Activated T-cell treated with anti-CD3 and anti-CD28 coated beads, Interleukin-2, amount 50 U/mL, for 72 hours (primary cell): Measurements from ENCODE around the gene RBP3. TPM values are rescaled to one million over a fixed set of nuclear protein-coding genes. Genes with fewer than 3 reads are reported as not detected.

Experiments used
- ATAC-seq, 2 donors: fragments of 150-1000 bp; cut with Tn5 transposase; replicated peaks in 1 of 2; 2 replicates each; pipeline ENCODE4 v1.10.0; 2021; ENCODE audit warnings: moderate library complexity in 2 of 2, mild to moderate bottlenecking in 1 of 2
- DNase-seq, 2 donors: peaks; one replicate each; pipeline ENCODE4 v3.0.0; 2021 to 2022; ENCODE audit warnings: mixed read lengths in 1 of 2
- H3K27ac Mint-ChIP-seq: one replicate; pipeline ENCODE4 v1.8.0; 2022; ENCODE audit warnings: mild to moderate bottlenecking, moderate library complexity, mixed read lengths
- H3K27me3 Mint-ChIP-seq: one replicate; pipeline ENCODE4 v1.8.0; 2022; ENCODE audit warnings: low read depth, mixed read lengths
- H3K36me3 Mint-ChIP-seq, 2 donors: one replicate each; pipeline ENCODE4 v1.8.0; 2022; ENCODE audit warnings: mixed read lengths in 2 of 2, mild to moderate bottlenecking in 1 of 2; ENCODE audit not compliant: insufficient read depth in 2 of 2
- H3K4me1 Mint-ChIP-seq: one replicate; pipeline ENCODE4 v1.8.0; 2022; ENCODE audit warnings: low read depth, mixed read lengths
- H3K4me3 Mint-ChIP-seq, 2 donors: one replicate each; pipeline ENCODE4 v1.8.0; 2022; ENCODE audit warnings: mild to moderate bottlenecking in 2 of 2, mixed read lengths in 2 of 2, moderate library complexity in 2 of 2
- H3K9me3 Mint-ChIP-seq, 2 donors: one replicate each; pipeline ENCODE4 v1.8.0; 2022; ENCODE audit warnings: mixed read lengths in 2 of 2
- total RNA-seq, 2 donors: library from RNA; stranded (reverse); gene quantifications; one replicate each; pipeline ENCODE4 v1.2.3, GENCODE V29; 2022

RBP3 gene
- not detected for total RNA-seq

DNA sequence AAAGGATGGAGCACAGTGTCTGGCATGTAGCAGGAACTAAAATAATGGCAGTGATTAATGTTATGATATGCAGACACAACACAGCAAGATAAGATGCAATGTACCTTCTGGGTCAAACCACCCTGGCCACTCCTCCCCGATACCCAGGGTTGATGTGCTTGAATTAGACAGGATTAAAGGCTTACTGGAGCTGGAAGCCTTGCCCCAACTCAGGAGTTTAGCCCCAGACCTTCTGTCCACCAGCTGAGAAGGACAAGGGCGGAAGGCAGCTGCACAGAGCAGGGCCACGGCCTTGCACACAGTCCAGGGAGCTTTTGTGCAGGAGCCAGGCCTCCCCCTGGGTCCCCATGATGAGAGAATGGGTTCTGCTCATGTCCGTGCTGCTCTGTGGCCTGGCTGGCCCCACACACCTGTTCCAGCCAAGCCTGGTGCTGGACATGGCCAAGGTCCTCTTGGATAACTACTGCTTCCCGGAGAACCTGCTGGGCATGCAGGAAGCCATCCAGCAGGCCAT, at the start of gene RBP3:
RBP3 (plus strand) TSS at position 226 of the 514 bp plus-strand sequence; CDS start at position 348, 122 bp downstream.
- DNase-seq (no peak), ATAC-seq (no peak)
- Mint-ChIP-seq H3K4me1 (no peaks in the 10 kb centered on the region), H3K36me3 (no peaks in the 10 kb centered on the region), H3K4me3 (no peak within 1 kb of the TSS), H3K27ac (no peak within 1 kb of the TSS), H3K27me3 (no peaks in the 10 kb centered on the region), H3K9me3 (no peaks in the 10 kb centered on the region)

DNA sequence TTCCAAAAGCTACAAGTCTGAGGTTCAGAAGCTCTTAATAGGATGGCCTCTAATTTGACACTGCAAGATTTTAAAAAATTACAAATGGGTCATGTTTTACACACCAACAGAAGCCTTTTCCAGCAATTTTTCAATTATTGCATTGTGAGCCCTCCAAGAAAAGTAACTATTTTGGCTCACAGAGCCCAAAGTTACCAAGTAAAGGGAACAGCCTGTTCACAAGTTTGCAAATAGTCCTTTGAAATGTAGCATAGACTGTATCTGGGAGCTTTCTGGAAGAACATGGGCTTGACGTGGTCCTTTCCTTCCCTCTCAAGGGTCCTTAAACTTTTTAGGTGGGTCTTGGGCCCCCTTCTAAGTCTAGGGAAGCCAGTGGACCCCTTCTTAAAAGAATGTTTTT, 49.4 kb upstream of the RBP3 start:
- Mint-ChIP-seq H3K27me3 (peaks cover 23% of the 10 kb centered on the region), H3K4me3 (no peak overlapping the region), H3K27ac (no peak overlapping the region), H3K9me3 (no peaks in the 10 kb centered on the region), H3K4me1 (peaks cover 6% of the 10 kb centered on the region), H3K36me3 (no peaks in the 10 kb centered on the region)
- no peak for ATAC-seq
- no peak for DNase-seq

DNA sequence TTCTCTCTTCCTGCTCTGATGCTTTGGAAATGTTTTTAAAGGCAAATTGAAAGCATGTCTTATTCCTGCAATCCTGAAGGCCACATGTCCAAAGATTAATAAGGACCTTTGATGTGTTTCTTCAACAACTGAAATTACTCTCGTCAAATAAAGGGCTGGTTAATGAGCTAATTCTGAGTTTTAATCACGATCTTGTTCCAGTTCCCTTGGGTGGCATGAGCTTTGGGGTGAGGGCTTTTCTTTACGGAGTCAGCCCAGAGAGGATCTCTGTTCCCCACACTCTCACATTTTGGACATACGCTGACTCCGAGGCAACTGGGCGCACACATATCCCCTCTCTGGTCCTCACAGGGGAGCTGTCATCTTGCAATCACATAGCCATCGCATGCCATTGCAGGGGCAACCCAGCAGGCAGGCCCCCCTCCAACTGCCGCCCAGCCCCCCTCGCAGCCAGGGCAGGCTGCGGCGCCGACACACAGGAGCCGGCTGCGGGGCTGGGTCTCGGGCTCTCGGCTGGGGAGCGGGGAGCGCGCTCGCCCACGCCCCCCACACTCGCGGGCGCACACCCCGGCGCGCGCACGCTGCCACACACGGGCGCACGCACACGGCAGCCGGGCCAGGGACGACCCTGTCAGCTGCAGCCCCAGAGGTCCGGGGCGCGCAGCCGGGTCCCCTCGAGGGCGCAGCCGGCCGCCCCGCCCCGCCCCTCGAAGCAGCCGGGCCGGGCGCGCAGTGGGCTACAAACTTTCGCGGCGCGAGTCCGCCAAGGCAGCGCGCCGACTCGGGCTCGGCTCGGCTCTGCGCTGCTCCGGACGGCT, 48.3 kb upstream of the RBP3 start, which contains the start of gene GDF10:
GDF10 (plus strand) TSS at position 587 of the 818 bp plus-strand sequence. CDS start 455 bp downstream, outside the sequence.
- Mint-ChIP-seq H3K4me1 (peaks cover 6% of the 10 kb centered on the region), H3K36me3 (no peaks in the 10 kb centered on the region), H3K27ac (no peak within 1 kb of the TSS), H3K4me3 (peak within 1 kb of the TSS; percentile 79 to 81), H3K9me3 (no peaks in the 10 kb centered on the region), H3K27me3 (peaks cover 23% of the 10 kb centered on the region)
- ATAC-seq (peak; percentile 41 to 58), DNase-seq (peak; percentile 11 to 14)

DNA sequence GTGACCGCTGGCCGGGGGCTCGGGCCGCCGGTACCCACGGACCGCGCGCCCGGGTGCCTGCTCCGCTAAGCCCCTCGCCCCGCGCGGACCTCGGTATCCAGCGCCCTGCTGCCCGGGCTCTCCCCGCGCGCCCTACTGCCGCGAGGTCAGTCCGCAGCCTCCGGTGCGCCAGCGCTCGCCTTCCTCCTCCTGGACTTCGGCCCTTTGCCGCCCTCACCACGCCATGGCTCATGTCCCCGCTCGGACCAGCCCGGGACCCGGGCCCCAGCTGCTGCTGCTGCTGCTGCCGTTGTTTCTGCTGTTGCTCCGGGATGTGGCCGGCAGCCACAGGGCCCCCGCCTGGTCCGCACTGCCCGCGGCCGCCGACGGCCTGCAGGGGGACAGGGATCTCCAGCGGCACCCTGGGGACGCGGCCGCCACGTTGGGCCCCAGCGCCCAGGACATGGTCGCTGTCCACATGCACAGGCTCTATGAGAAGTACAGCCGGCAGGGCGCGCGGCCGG, 47.7 kb upstream of the RBP3 start:
- peak in 1 of 2 donors; percentile 8 for DNase-seq
- Mint-ChIP-seq H3K9me3 (no peaks in the 10 kb centered on the region), H3K36me3 (no peaks in the 10 kb centered on the region), H3K4me3 (peak overlapping the region; percentile 79 to 81), H3K4me1 (peaks cover 6% of the 10 kb centered on the region), H3K27ac (no peak overlapping the region), H3K27me3 (peaks cover 23% of the 10 kb centered on the region)
- ATAC-seq, result peak; percentile 29 to 42

DNA sequence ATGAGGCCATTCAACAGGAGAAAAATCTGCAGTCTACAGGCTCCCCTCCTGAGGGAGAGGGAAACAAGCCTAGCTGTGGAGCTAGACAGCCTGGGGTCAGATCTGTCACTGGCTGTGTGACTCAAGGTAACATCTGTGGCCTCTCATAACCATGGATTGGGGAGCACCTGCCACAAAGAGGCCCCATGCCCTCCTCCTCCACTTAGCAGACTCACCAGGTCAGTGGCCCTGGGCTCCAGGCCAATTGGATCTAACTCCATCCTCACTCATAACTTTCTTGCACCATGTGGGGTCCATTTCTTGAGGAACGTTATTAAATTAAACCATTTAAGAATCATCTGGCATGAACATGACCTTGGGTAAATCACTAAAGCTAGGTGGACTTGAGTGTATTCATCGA, 46.3 kb upstream of the RBP3 start:
- no peaks in the 10 kb centered on the region for H3K9me3 Mint-ChIP-seq
- DNase-seq, result no peak
- H3K4me1 Mint-ChIP-seq, result peaks cover 6% of the 10 kb centered on the region
- H3K36me3 Mint-ChIP-seq, result no peaks in the 10 kb centered on the region
- ATAC-seq, result no peak
- no peak overlapping the region for H3K27ac Mint-ChIP-seq
- H3K27me3 Mint-ChIP-seq, result peaks cover 22% of the 10 kb centered on the region
- H3K4me3 Mint-ChIP-seq, result no peak overlapping the region

DNA sequence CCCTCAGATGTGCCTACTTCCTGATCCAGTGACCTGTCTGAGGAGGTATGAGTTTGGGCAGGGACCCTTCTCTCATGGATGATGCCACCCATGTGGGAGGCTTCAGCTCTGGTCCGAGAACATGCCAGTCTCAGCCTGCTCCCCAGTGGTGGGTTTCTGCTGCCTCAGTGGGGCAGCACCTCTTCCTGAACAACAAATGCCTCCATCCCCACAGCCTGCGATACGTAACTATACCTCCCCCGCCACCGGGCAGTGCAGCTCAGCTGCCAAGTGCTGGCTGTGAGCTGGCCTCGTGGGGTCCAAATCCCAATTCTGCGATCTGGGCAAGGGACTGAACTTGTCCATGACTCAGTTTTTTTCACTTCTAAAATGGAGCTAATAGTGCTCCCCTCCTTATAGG, 45.1 kb upstream of the RBP3 start:
- H3K27ac Mint-ChIP-seq, result no peak overlapping the region
- no peak overlapping the region for H3K4me3 Mint-ChIP-seq
- no peak for ATAC-seq
- no peaks in the 10 kb centered on the region for H3K36me3 Mint-ChIP-seq
- no peaks in the 10 kb centered on the region for H3K9me3 Mint-ChIP-seq
- H3K27me3 Mint-ChIP-seq, result peaks cover 14% of the 10 kb centered on the region
- no peak for DNase-seq
- peaks cover 6% of the 10 kb centered on the region for H3K4me1 Mint-ChIP-seq

DNA sequence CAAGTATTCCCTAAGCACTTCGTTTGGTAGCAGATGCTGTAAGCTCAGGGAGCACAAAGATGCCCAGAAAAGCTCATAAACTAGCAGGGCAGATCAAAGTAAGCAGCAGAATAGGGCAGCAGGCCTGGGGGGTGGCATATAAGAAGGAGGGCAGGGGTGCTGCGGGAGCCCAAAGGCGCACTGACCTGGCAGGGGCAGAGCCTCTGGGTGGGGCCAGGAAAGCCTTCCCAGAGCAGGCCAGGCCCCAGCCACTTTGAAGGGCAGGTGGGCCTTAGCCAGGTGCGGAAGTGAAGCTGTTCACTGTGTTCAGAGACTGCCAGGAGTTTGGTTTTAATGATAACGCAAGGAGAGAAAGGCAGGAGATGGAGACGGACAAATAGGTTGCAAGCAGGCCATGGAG, 44.3 kb upstream of the RBP3 start:
- Mint-ChIP-seq H3K27ac (no peak overlapping the region), H3K4me3 (no peak overlapping the region), H3K27me3 (peaks cover 14% of the 10 kb centered on the region), H3K36me3 (no peaks in the 10 kb centered on the region), H3K9me3 (no peaks in the 10 kb centered on the region), H3K4me1 (peaks cover 6% of the 10 kb centered on the region)
- no peak for ATAC-seq
- DNase-seq, result no peak

DNA sequence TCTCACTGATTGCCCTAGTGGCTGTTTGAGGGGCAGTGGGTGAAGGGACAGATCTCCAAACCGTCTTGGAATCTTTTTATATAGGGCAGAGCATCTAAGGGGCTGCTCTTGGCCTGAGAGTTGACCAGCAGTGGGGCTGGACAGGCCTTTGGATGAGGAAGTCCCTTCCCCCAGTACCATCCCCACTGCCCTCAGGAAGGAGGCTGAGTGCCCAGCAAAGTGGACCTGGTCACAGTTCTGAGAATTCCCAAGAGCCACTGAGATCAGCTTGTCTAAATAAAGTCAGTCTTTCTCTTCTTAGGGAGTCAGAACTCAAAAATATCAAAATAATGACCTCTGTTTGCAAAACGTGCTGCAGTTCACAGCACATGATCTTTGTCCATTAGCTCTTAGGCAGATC, 42.6 kb upstream of the RBP3 start:
- no peaks in the 10 kb centered on the region for H3K36me3 Mint-ChIP-seq
- ATAC-seq (no peak), DNase-seq (no peak)
- no peaks in the 10 kb centered on the region for H3K9me3 Mint-ChIP-seq
- H3K4me1 Mint-ChIP-seq, result peaks cover 6% of the 10 kb centered on the region
- no peak overlapping the region for H3K4me3 Mint-ChIP-seq
- H3K27ac Mint-ChIP-seq, result no peak overlapping the region
- peaks cover 6% of the 10 kb centered on the region for H3K27me3 Mint-ChIP-seq

DNA sequence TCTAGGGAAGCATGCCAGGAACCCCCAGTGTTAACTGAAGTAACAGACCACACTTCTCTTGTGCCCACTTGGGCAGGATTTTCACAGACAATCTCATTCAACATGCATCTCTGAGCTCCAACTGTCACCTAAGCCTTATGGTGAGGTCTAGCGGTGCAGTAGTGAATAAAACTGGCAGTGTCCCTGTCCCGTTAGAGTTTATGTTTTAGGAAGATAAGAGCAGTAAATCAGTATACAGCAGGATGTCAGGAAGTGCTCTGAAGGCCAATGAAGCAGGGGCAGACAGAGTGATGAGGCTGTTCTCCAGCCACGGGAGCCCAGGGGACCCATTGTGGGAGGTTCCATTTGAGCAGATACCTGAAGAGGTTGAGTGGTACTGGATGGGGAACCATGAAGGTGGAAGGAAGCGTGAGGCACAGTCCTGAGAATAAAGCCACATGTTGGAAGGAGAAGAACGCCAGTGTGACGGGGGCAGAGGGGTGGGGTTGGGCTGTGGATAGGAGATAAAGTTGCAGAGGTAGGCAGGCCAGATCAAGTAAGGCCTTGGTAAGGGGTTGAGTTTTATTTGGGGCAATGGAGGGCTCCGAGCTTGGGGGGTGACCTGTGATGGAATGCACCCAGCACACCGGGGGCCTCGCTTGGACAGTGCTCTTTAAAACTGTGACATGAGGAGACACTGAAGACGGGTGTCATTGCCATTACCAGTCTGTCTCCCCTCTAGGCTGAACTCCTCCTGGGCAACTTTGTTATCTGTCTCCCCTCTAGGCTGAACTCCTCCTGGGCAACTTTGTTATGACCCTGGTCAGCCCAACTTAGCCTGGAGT, 41.6 kb upstream of the RBP3 start:
- H3K9me3 Mint-ChIP-seq, result no peaks in the 10 kb centered on the region
- ATAC-seq, result no peak

DNA sequence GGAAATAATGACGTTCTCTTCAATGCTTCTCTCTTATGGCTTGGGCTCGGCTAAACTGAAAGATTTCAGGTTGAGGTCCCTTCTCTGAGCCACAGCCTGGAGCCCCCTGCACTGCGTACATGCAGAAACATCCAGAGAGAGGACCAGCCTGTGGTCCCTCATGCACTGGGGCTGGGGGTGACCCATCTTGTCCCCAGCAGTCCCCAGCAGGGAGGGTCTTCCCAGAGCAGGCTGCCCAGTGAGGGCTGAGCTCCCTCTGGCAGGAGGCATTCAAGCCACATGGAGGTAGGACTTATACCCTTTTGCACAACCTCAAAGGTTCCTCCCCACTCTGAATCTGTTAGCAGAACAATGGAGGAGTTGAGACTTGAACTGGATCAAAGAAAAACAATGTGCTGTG, 40.8 kb upstream of the RBP3 start:
- peaks cover 13% of the 10 kb centered on the region for H3K4me1 Mint-ChIP-seq
- H3K27me3 Mint-ChIP-seq, result no peaks in the 10 kb centered on the region
- H3K9me3 Mint-ChIP-seq, result no peaks in the 10 kb centered on the region
- H3K4me3 Mint-ChIP-seq, result no peak overlapping the region
- DNase-seq (no peak), ATAC-seq (no peak)
- H3K27ac Mint-ChIP-seq, result no peak overlapping the region
- H3K36me3 Mint-ChIP-seq, result no peaks in the 10 kb centered on the region

More for the DNA sequence above, 41.6 kb upstream of the RBP3 start:
- H3K4me1 Mint-ChIP-seq, result peaks cover 6% of the 10 kb centered on the region
- no peaks in the 10 kb centered on the region for H3K27me3 Mint-ChIP-seq
- no peaks in the 10 kb centered on the region for H3K36me3 Mint-ChIP-seq
- no peak for DNase-seq
- H3K27ac Mint-ChIP-seq, result no peak overlapping the region
- H3K4me3 Mint-ChIP-seq, result no peak overlapping the region

DNA sequence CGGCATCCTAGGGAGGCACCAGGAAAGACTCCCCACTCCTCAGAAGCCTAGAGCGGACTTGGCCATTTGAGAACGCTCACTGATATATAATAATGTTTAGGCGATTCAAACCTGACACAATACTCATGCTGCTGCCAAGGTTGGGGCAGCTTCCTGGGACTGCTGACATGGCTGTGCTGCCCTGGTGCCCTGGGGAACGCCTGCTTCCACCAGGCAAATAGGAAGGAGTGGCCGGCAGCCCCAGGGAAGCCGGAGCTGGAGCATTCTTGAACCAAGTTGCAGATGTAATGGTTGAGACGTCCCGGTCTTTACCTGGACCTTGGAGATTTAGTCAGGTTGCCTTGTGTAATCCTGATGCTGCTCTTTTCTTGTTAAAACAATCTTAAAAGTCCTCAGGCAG, 39.4 kb upstream of the RBP3 start:
- H3K27me3 Mint-ChIP-seq, result no peaks in the 10 kb centered on the region
- H3K36me3 Mint-ChIP-seq, result no peaks in the 10 kb centered on the region
- no peak overlapping the region for H3K4me3 Mint-ChIP-seq
- no peak for DNase-seq
- H3K4me1 Mint-ChIP-seq, result peaks cover 13% of the 10 kb centered on the region
- H3K9me3 Mint-ChIP-seq, result no peaks in the 10 kb centered on the region
- H3K27ac Mint-ChIP-seq, result no peak overlapping the region
- ATAC-seq, result no peak

DNA sequence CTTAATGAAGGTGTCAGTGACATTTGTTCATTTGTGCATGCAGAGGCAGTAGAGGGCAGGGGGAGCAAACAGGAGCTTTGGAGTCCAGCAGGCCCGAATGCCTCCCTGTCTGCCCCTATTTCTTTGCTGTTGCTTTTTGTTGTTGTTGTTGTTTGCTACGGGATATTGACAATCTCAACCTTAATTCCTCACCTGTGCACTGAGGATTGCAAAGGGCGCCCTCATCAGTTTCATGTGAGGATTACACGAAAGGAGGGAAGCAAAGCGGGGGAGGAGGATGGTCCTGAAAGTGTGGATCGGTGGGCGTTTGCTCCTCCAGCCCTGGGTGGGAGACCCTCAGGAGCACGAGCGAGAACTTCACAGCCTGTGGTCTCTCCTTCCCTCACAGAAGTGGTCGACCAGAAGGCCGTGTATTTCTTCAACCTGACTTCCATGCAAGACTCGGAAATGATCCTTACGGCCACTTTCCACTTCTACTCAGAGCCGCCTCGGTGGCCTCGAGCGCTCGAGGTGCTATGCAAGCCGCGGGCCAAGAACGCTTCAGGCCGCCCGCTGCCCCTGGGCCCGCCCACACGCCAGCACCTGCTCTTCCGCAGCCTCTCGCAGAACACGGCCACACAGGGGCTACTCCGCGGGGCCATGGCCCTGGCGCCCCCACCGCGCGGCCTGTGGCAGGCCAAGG, 38.6 kb upstream of the RBP3 start:
- peak; percentile 12 to 21 for DNase-seq

More for the DNA sequence above, 38.6 kb upstream of the RBP3 start:
- no peak for ATAC-seq
- Mint-ChIP-seq H3K9me3 (no peaks in the 10 kb centered on the region), H3K27ac (no peak overlapping the region), H3K4me3 (no peak overlapping the region), H3K27me3 (no peaks in the 10 kb centered on the region), H3K4me1 (peaks cover 13% of the 10 kb centered on the region), H3K36me3 (no peaks in the 10 kb centered on the region)
